Smooth muscle cell (in vitro differentiated cells): Measurements from ENCODE around the gene SEC16B. TPM values are rescaled to one million over a fixed set of nuclear protein-coding genes. Genes with fewer than 3 reads are reported as not detected.

ENCODE experiments used
- DNase-seq: peaks from one replicate; lab custom pipeline; 2025; ENCODE audit not compliant: unreplicated experiment; lab: John Stamatoyannopoulos, UW
- H2AFZ ChIP-seq: fragments of 200-600 bp; sonication (generic); 2 replicates; pipeline ENCODE4 v1.6.0; 2016; ENCODE audit warnings: antibody characterized with exemption, low read depth, mild to moderate bottlenecking
- H3F3A ChIP-seq: fragments of 200-600 bp; sonication (generic); 2 replicates; pipeline ENCODE4 v1.6.0; 2017; ENCODE audit warnings: antibody characterized with exemption, low read depth
- H3K27ac ChIP-seq: fragments of 200-600 bp; sonication (generic); 2 replicates; pipeline ENCODE4 v1.5.1; 2016; ENCODE audit warnings: low read depth, mild to moderate bottlenecking
- H3K27me3 ChIP-seq: fragments of 200-600 bp; sonication (generic); 2 replicates; pipeline ENCODE4 v1.6.1; 2016; ENCODE audit warnings: low read depth, mild to moderate bottlenecking
- H3K36me3 ChIP-seq: fragments of 200-600 bp; sonication (generic); 2 replicates; pipeline ENCODE4 v1.5.1; 2016; ENCODE audit warnings: low read depth
- H3K4me1 ChIP-seq: fragments of 200-600 bp; sonication (generic); 2 replicates; pipeline ENCODE4 v1.5.1; 2016; ENCODE audit warnings: low read depth
- H3K4me2 ChIP-seq: fragments of 200-600 bp; sonication (generic); 2 replicates; pipeline ENCODE4 v1.6.0; 2016; ENCODE audit warnings: mild to moderate bottlenecking
- H3K4me3 ChIP-seq: fragments of 200-600 bp; sonication (generic); 2 replicates; pipeline ENCODE4 v1.5.1; 2016; ENCODE audit warnings: mild to moderate bottlenecking
- H3K79me2 ChIP-seq: fragments of 200-600 bp; sonication (generic); 2 replicates; pipeline ENCODE4 v1.6.0; 2016; ENCODE audit warnings: low read depth, mild to moderate bottlenecking
- H3K9ac ChIP-seq: fragments of 200-600 bp; sonication (generic); 2 replicates; pipeline ENCODE4 v1.6.0; 2016; ENCODE audit warnings: low read depth
- H3K9me3 ChIP-seq: fragments of 200-600 bp; sonication (generic); replicated peaks from 2 replicates; pipeline ENCODE4 v1.5.1; 2016; ENCODE audit warnings: low read depth
- H4K20me1 ChIP-seq: fragments of 200-600 bp; sonication (generic); 2 replicates; pipeline ENCODE4 v1.6.0; 2016; ENCODE audit warnings: low read depth
- CTCF ChIP-seq: fragments of 200-600 bp; sonication (generic); IDR thresholded peaks from 2 replicates; pipeline ENCODE4 v1.5.1; 2017; ENCODE audit warnings: borderline replicate concordance, mild to moderate bottlenecking, antibody characterized with exemption; ENCODE audit not compliant: insufficient read depth, poor library complexity, severe bottlenecking
- WGBS: methylation state at CpG from one replicate; pipeline ENCODE4 v1.1.7; 2016; ENCODE audit warnings: low lambda C conversion rate; 5-methylcytosine and 5-hydroxymethylcytosine counted together
- polyA plus RNA-seq: library from polyadenylated mRNA; unstranded; fragments of >200 nt; fragmentation: Nextera tagmentation; extraction: Ambion mirVana; gene quantifications from 2 replicates; pipeline ENCODE4 v1.2.1, GENCODE V29; 2016
- total RNA-seq: library from RNA; depleted of rRNA; stranded (reverse); fragments of >200 nt; gene quantifications from 2 replicates; pipeline ENCODE4 v1.2.3, GENCODE V29; 2014

SEC16B gene
- total and polyA plus RNA-seq, 2 experiments from 2014 or later, result 2.9 to 4.3 TPM

GRCh38 chr1:177966199-177966598, 3.7 kb downstream of the SEC16B start:
- no peak overlapping the region for H3K4me2 ChIP-seq
- no peaks in the 10 kb centered on the region for H4K20me1 ChIP-seq
- H3K27ac ChIP-seq, result no peak overlapping the region
- no peak overlapping the region for H2AFZ ChIP-seq
- H3F3A ChIP-seq, result no peaks in the 10 kb centered on the region
- no peaks in the 10 kb centered on the region for H3K79me2 ChIP-seq
- WGBS, result 63% methylated on average over 2 of the region's 2 CpGs
- TF ChIP-seq CTCF, result no peak
- H3K36me3 ChIP-seq, result no peaks in the 10 kb centered on the region
- no peak overlapping the region for H3K9ac ChIP-seq
- no peaks in the 10 kb centered on the region for H3K4me1 ChIP-seq
- H3K4me3 ChIP-seq, result no peak overlapping the region
- DNase-seq, result no peak
- no peaks in the 10 kb centered on the region for H3K9me3 ChIP-seq
- no peaks in the 10 kb centered on the region for H3K27me3 ChIP-seq

- no peaks in the 10 kb centered on the region for H3F3A ChIP-seq
- H2AFZ ChIP-seq, result no peak overlapping the region
- TF ChIP-seq CTCF, result no peak
- H3K4me3 ChIP-seq, result no peak overlapping the region
- no peaks in the 10 kb centered on the region for H3K4me1 ChIP-seq
- no peak overlapping the region for H3K9ac ChIP-seq
- WGBS, result 96% methylated on average over 4 of the region's 4 CpGs
- H3K27ac ChIP-seq, result no peak overlapping the region
- no peaks in the 10 kb centered on the region for H4K20me1 ChIP-seq
- H3K36me3 ChIP-seq, result no peaks in the 10 kb centered on the region
- no peaks in the 10 kb centered on the region for H3K9me3 ChIP-seq
- no peaks in the 10 kb centered on the region for H3K79me2 ChIP-seq
- DNase-seq, result no peak
- H3K27me3 ChIP-seq, result no peaks in the 10 kb centered on the region
- no peak overlapping the region for H3K4me2 ChIP-seq
Observed at GRCh38 chr1:177965293-177965692, 4.6 kb downstream of the SEC16B start.

- no peak for DNase-seq
- Histone ChIP-seq H3K9ac (no peak overlapping the region), H3K4me2 (no peak overlapping the region), H3K4me1 (no peaks in the 10 kb centered on the region), H3K36me3 (no peaks in the 10 kb centered on the region), H3K79me2 (no peaks in the 10 kb centered on the region), H3K27ac (no peak overlapping the region), H3F3A (no peaks in the 10 kb centered on the region), H3K4me3 (no peak overlapping the region), H3K9me3 (no peaks in the 10 kb centered on the region), H2AFZ (no peak overlapping the region), H4K20me1 (no peaks in the 10 kb centered on the region), H3K27me3 (no peaks in the 10 kb centered on the region)
- TF ChIP-seq CTCF, result no peak
- 90% methylated on average over 5 of the region's 5 CpGs for WGBS
Observed at GRCh38 chr1:177964336-177964735, 5.5 kb downstream of the SEC16B start.

GRCh38 chr1:177960939-177961622, 8.8 kb downstream of the SEC16B start:
- WGBS, result 54% methylated on average over 3 of the region's 3 CpGs
- H3K4me3 ChIP-seq, result no peak overlapping the region
- no peaks in the 10 kb centered on the region for H4K20me1 ChIP-seq
- no peak overlapping the region for H3K9ac ChIP-seq
- H3F3A ChIP-seq, result no peaks in the 10 kb centered on the region
- no peak for TF ChIP-seq CTCF
- H3K36me3 ChIP-seq, result no peaks in the 10 kb centered on the region
- H3K79me2 ChIP-seq, result no peaks in the 10 kb centered on the region
- H3K4me1 ChIP-seq, result no peaks in the 10 kb centered on the region
- H3K27me3 ChIP-seq, result no peaks in the 10 kb centered on the region
- no peak overlapping the region for H3K4me2 ChIP-seq
- no peak for DNase-seq
- H2AFZ ChIP-seq, result no peak overlapping the region
- no peaks in the 10 kb centered on the region for H3K9me3 ChIP-seq
- no peak overlapping the region for H3K27ac ChIP-seq
